Measurements from ENCODE around the gene MYO3B. TPM values are rescaled to one million over a fixed set of nuclear protein-coding genes. Genes with fewer than 3 reads are reported as not detected.
A peak's percentile ranks its signal among the peaks of the same experiment; 100 is the strongest.

The MYO3B gene
- total RNA-seq, 2 donors from 2014 or later, result 5.2 to 10.9 TPM

DNA sequence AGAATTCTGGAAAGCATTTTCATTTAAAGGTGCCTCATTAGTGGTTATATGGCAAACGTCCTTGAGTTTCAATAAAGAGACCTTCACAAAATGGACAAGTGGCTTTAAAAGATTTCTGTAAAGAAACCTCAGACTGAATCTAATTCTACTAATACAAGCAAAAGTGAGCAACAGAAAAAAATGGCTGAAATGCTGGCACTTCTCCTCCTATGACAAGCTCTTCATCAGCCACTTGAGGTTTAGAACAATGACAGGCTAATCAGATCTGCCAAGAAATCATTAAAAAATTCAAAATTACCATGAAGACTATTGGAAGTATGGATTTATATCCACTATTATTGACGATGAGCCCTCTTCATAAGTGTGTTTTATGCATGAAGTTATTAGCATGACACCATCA, 71.8 kb downstream of the MYO3B start:
- H3K27me3 Mint-ChIP-seq (ENCODE audit: insufficient read depth), result peaks cover 6% of the 10 kb centered on the region

DNA sequence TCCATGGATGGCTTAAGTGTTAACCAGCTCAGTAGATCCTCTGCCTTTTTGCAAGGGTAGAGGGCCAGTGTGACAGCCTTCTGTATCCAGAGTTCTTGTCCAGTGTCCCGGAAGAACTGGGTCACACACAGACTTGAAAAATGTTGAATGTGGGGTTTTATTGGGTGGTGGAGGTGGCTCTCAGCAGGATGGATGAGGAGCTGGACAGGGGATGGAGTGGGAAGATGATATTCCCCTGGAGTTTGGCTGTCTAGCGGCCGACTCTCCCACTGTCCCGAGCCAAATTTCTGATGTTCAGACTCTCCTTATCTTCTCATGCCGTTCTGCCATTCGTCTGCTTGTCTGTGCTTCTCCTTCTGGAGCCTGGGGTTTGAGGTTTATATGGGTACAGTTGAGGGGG, 72.6 kb downstream of the MYO3B start:
- Mint-ChIP-seq H3K36me3 (ENCODE audit: low read depth) (peaks cover 3% of the 10 kb centered on the region), H3K27me3 (ENCODE audit: insufficient read depth) (peaks cover 6% of the 10 kb centered on the region), H3K4me1 (peaks cover 28% of the 10 kb centered on the region), H3K9me3 (peaks cover 14% of the 10 kb centered on the region), H3K4me3 (no peak overlapping the region), H3K27ac (no peak overlapping the region)
- H3K4me1 ChIP-seq (ENCODE audit: control insufficient read depth, insufficient read depth, low read length), result peaks cover 11% of the 10 kb centered on the region
- H3K9ac ChIP-seq (ENCODE audit: extremely low read depth, low read length, poor library complexity, severe bottlenecking), result no peak overlapping the region
- no peaks in the 10 kb centered on the region for H3K27me3 ChIP-seq (ENCODE audit: control insufficient read depth, insufficient read depth, low read length, poor library complexity, severe bottlenecking)
- H3K9me3 ChIP-seq (ENCODE audit: control insufficient read depth, low read length), result peaks cover 18% of the 10 kb centered on the region
- no peak overlapping the region for H3K27ac ChIP-seq (ENCODE audit: low read depth, low read length)
- H3K36me3 ChIP-seq (ENCODE audit: control insufficient read depth, insufficient read depth, low read length), result no peaks in the 10 kb centered on the region
- DNase-seq, result no peak
- 99 to 100% methylated on average over 2 to 6 of the region's 6 CpGs for WGBS, 2 experiments (ENCODE audit: insufficient coverage in 1 of 2, insufficient read length in 1 of 2)
- H3K4me3 ChIP-seq (ENCODE audit: low read length), result peak overlapping the region; percentile 40
- TF ChIP-seq, protein P1, sequence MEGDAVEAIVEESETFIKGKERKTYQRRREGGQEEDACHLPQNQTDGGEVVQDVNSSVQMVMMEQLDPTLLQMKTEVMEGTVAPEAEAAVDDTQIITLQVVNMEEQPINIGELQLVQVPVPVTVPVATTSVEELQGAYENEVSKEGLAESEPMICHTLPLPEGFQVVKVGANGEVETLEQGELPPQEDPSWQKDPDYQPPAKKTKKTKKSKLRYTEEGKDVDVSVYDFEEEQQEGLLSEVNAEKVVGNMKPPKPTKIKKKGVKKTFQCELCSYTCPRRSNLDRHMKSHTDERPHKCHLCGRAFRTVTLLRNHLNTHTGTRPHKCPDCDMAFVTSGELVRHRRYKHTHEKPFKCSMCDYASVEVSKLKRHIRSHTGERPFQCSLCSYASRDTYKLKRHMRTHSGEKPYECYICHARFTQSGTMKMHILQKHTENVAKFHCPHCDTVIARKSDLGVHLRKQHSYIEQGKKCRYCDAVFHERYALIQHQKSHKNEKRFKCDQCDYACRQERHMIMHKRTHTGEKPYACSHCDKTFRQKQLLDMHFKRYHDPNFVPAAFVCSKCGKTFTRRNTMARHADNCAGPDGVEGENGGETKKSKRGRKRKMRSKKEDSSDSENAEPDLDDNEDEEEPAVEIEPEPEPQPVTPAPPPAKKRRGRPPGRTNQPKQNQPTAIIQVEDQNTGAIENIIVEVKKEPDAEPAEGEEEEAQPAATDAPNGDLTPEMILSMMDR (conservative IDR thresholded peaks at IDR 0.05), result no peak

More for the DNA sequence above, 71.8 kb downstream of the MYO3B start:
- TF ChIP-seq, protein P1 (conservative IDR thresholded peaks at IDR 0.05), result no peak
- Mint-ChIP-seq H3K4me1 (peaks cover 23% of the 10 kb centered on the region), H3K36me3 (ENCODE audit: low read depth) (peaks cover 3% of the 10 kb centered on the region), H3K9me3 (peaks cover 14% of the 10 kb centered on the region), H3K27ac (no peak overlapping the region), H3K4me3 (no peak overlapping the region)
- H3K36me3 ChIP-seq (ENCODE audit: control insufficient read depth, insufficient read depth, low read length), result no peaks in the 10 kb centered on the region
- H3K27me3 ChIP-seq (ENCODE audit: control insufficient read depth, insufficient read depth, low read length, poor library complexity, severe bottlenecking), result no peaks in the 10 kb centered on the region
- H3K4me3 ChIP-seq (ENCODE audit: low read length), result no peak overlapping the region
- DNase-seq, result no peak
- H3K27ac ChIP-seq (ENCODE audit: low read depth, low read length), result no peak overlapping the region
- H3K9ac ChIP-seq (ENCODE audit: extremely low read depth, low read length, poor library complexity, severe bottlenecking), result no peak overlapping the region
- 81 to 100% methylated on average over 1 of the region's 2 CpGs for WGBS, 2 experiments (ENCODE audit: insufficient coverage in 1 of 2, insufficient read length in 1 of 2)
- H3K4me1 ChIP-seq (ENCODE audit: control insufficient read depth, insufficient read depth, low read length), result peaks cover 11% of the 10 kb centered on the region
- peaks cover 18% of the 10 kb centered on the region for H3K9me3 ChIP-seq (ENCODE audit: control insufficient read depth, low read length)

DNA sequence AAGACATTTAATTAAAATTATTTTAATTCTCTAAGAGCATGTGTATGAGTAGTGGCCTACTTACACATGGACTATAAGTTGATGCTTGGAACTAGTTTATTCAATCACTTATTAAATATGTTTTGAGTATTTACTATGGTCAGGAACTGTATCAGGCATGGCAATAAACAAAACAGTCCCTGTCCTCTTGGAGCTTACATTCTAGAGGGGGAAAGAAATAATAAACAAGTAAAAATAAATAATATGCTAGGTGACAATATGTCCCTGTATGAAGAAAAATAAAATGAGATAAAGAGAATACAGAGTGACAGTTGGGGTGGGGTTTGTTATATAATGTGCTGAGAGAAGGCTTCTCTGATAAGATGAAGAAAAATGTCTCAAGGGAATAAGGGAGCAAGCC, 74.5 kb downstream of the MYO3B start:
- H3K4me1 Mint-ChIP-seq, result peaks cover 34% of the 10 kb centered on the region
- peaks cover 6% of the 10 kb centered on the region for H3K27me3 Mint-ChIP-seq (ENCODE audit: insufficient read depth)
- no peak overlapping the region for H3K4me3 Mint-ChIP-seq
- Histone ChIP-seq H3K36me3 (ENCODE audit: control insufficient read depth, insufficient read depth, low read length) (no peaks in the 10 kb centered on the region), H3K9ac (ENCODE audit: extremely low read depth, low read length, poor library complexity, severe bottlenecking) (no peak overlapping the region), H3K4me3 (ENCODE audit: low read length) (peak overlapping the region; percentile 9), H3K27ac (ENCODE audit: low read depth, low read length) (no peak overlapping the region), H3K9me3 (ENCODE audit: control insufficient read depth, low read length) (peaks cover 34% of the 10 kb centered on the region), H3K27me3 (ENCODE audit: control insufficient read depth, insufficient read depth, low read length, poor library complexity, severe bottlenecking) (no peaks in the 10 kb centered on the region), H3K4me1 (ENCODE audit: control insufficient read depth, insufficient read depth, low read length) (peaks cover 11% of the 10 kb centered on the region)
- DNase-seq, result no peak
- peaks cover 3% of the 10 kb centered on the region for H3K36me3 Mint-ChIP-seq (ENCODE audit: low read depth)
- H3K9me3 Mint-ChIP-seq, result peaks cover 14% of the 10 kb centered on the region
- H3K27ac Mint-ChIP-seq, result no peak overlapping the region
- TF ChIP-seq, protein P1 (conservative IDR thresholded peaks at IDR 0.05), result no peak
